Measurements from ENCODE around the gene UXS1. TPM values are rescaled to one million over a fixed set of nuclear protein-coding genes. Genes with fewer than 3 reads are reported as not detected.

Gene UXS1
- total and polyA plus RNA-seq, 9 of the 15 experiments (the other 6 are each of a cell fraction or from before 2014, with no cell fraction given) = 5.8 to 25.8 (median 15.0) TPM

DNA sequence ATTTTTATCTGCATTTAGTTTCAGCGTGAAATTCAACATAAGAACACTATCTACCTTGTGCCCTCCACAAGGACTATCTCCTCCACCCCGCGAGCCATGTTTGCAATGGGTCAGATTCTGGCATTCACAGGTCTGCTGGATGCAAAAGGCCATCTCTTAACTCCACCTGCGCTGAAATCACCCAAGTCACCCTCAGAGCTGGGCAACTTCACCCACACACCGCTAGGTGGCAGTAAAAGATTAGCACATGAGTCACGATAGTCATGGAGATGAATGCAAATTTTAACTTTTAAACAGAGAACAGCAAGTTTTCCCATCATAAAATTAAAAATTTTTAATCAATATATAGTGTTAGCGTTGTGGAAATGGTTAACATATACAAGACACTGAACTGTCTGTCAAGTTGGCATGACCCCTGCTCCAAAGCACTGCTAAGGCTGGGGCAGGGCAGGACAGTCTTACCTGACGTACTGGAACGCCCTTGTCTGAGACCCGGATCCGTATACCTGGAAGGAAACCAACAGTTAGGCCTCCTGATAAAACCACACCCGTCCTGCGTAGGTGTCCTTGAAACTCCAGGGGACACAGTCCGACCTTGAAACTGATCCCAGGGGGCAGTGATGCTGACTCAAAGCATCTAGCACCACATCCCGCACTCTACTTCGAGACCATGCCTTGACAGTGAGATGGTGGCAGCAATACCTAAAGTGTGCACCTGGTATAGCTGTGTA lies 89.6 kb downstream of the UXS1 start:
- Histone ChIP-seq H3K27me3 (ENCODE audit: control insufficient read depth in 2 of 2, insufficient read depth in 2 of 2, low read length in 2 of 2) (no peaks in the 10 kb centered on the region), H4K20me1 (replicated peaks; ENCODE audit: control insufficient read depth, insufficient read depth, low read length) (peaks cover 2% of the 10 kb centered on the region; the same call in 1 of the 2 replicates), H3K4me2 (ENCODE audit: insufficient read depth, low read length) (no peak overlapping the region), H3K9ac (ENCODE audit: insufficient read depth in 1 of 2, low read depth in 2 of 2, low read length in 2 of 2) (no peak overlapping the region), H3K9me3 (replicated peaks; ENCODE audit: control insufficient read depth, insufficient read depth, low read depth, low read length) (no peaks in the 10 kb centered on the region), H3K27ac (ENCODE audit: extremely low read depth, low read depth, low read length) (no peak overlapping the region; the same call in 2 of the 3 replicates), H3K36me3 (ENCODE audit: control insufficient read depth, insufficient read depth, low read length) (peaks cover 37% of the 10 kb centered on the region), H3K9me1 (ENCODE audit: control insufficient read depth, insufficient read depth, low read length) (no peaks in the 10 kb centered on the region), H3K4me3 (no peak overlapping the region), H3K79me2 (ENCODE audit: control insufficient read depth, insufficient read depth, low read length) (no peaks in the 10 kb centered on the region), H2AFZ (ENCODE audit: low read depth, low read length) (no peak overlapping the region), H3K4me1 (replicated peaks in 1 of 2; ENCODE audit: control insufficient read depth in 2 of 2, insufficient read depth in 2 of 2, low read length in 2 of 2) (no peaks in the 10 kb centered on the region)
- ChIA-PET CTCF (ENCODE audit: low intra/inter-chr PET ratio) (interaction anchor here (0.6 to 1.8 kb wide), 5 partner anchors 79 to 483 kb away, joined by 3 to 14 read pairs (median 3); no protein-coding TSS in a partner anchor), POLR2A (no interaction called here)
- peak; percentile 95 for ATAC-seq
- peak; percentile 93 for FAIRE-seq
- peak; percentile 76 to 80 (median 78) for DNase-seq (ENCODE audit: extremely low read depth in 1 of 4, low spot score in 3 of 4)
- BruUV-seq (replicated peaks) = no TSS peak
- intact Hi-C loops (cut with micrococcal nuclease) (loop anchor here (2.0 to 5.0 kb wide), 4 partner anchors 88 to 483 kb away; partner anchors contain the start of gene UXS1), in situ Hi-C loops (cut with MboI) (loop anchor here (10.0 kb wide), 1 partner anchor 440 kb away; no protein-coding TSS in a partner anchor)
- WGBS (ENCODE audit: insufficient coverage, low coverage, missing lambda C conversion rate) = 48% methylated on average over 15 of the region's 16 CpGs
- TF ChIP-seq NRF1 (conservative IDR thresholded peaks at IDR 0.05 in 1 of 2, IDR thresholded peaks at IDR 0.05 in 1 of 2) (0 out of 4 replicates have a peak, but pooled peaks of 1 of the 2 experiments have one; percentile 17), PHF20 (IDR thresholded peaks at IDR 0.05; ENCODE audit: partially characterized antibody) (no peak), MAFF (IDR thresholded peaks at IDR 0.05; ENCODE audit: low read length) (no peak), SMC3 (conservative IDR thresholded peaks at IDR 0.05; ENCODE audit: insufficient read depth, low read depth, low read length) (peak; percentile 92)
- TF ChIP-seq, protein P1, sequence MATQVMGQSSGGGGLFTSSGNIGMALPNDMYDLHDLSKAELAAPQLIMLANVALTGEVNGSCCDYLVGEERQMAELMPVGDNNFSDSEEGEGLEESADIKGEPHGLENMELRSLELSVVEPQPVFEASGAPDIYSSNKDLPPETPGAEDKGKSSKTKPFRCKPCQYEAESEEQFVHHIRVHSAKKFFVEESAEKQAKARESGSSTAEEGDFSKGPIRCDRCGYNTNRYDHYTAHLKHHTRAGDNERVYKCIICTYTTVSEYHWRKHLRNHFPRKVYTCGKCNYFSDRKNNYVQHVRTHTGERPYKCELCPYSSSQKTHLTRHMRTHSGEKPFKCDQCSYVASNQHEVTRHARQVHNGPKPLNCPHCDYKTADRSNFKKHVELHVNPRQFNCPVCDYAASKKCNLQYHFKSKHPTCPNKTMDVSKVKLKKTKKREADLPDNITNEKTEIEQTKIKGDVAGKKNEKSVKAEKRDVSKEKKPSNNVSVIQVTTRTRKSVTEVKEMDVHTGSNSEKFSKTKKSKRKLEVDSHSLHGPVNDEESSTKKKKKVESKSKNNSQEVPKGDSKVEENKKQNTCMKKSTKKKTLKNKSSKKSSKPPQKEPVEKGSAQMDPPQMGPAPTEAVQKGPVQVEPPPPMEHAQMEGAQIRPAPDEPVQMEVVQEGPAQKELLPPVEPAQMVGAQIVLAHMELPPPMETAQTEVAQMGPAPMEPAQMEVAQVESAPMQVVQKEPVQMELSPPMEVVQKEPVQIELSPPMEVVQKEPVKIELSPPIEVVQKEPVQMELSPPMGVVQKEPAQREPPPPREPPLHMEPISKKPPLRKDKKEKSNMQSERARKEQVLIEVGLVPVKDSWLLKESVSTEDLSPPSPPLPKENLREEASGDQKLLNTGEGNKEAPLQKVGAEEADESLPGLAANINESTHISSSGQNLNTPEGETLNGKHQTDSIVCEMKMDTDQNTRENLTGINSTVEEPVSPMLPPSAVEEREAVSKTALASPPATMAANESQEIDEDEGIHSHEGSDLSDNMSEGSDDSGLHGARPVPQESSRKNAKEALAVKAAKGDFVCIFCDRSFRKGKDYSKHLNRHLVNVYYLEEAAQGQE (IDR thresholded peaks at IDR 0.05; ENCODE audit: borderline replicate concordance) = peak; percentile 72; the same call in 1 of the 2 replicates
- TF ChIP-seq, protein P1 (CRISPR knock-in tag; IDR thresholded peaks at IDR 0.05; ENCODE audit: low read depth) = no peak
- TF ChIP-seq, protein P2, sequence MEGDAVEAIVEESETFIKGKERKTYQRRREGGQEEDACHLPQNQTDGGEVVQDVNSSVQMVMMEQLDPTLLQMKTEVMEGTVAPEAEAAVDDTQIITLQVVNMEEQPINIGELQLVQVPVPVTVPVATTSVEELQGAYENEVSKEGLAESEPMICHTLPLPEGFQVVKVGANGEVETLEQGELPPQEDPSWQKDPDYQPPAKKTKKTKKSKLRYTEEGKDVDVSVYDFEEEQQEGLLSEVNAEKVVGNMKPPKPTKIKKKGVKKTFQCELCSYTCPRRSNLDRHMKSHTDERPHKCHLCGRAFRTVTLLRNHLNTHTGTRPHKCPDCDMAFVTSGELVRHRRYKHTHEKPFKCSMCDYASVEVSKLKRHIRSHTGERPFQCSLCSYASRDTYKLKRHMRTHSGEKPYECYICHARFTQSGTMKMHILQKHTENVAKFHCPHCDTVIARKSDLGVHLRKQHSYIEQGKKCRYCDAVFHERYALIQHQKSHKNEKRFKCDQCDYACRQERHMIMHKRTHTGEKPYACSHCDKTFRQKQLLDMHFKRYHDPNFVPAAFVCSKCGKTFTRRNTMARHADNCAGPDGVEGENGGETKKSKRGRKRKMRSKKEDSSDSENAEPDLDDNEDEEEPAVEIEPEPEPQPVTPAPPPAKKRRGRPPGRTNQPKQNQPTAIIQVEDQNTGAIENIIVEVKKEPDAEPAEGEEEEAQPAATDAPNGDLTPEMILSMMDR (IDR thresholded peaks at IDR 0.05 in 2 of 3, conservative IDR thresholded peaks at IDR 0.05 in 1 of 3; ENCODE audit: insufficient read depth in 2 of 3, low read depth in 1 of 3, low read length in 3 of 3) = peak; percentile 74 to 93 (median 90)
- TF ChIP-seq, protein P3, sequence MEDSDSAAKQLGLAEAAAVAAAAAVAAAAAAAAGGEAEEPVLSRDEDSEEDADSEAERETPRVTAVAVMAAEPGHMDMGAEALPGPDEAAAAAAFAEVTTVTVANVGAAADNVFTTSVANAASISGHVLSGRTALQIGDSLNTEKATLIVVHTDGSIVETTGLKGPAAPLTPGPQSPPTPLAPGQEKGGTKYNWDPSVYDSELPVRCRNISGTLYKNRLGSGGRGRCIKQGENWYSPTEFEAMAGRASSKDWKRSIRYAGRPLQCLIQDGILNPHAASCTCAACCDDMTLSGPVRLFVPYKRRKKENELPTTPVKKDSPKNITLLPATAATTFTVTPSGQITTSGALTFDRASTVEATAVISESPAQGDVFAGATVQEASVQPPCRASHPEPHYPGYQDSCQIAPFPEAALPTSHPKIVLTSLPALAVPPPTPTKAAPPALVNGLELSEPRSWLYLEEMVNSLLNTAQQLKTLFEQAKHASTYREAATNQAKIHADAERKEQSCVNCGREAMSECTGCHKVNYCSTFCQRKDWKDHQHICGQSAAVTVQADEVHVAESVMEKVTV (CRISPR knock-in tag; IDR thresholded peaks at IDR 0.05) = peak; percentile 86

Measured in K562 (cell line).